SU-DHL-6 (cell line): ENCODE results near the gene RXFP2.

Experiments used
- H2AFZ ChIP-seq: fragments of 200-600 bp; sonication (generic); 2 replicates; pipeline ENCODE4 v1.6.1; 2014; ENCODE audit warnings: low read depth, mild to moderate bottlenecking, moderate library complexity, mixed read lengths, antibody characterized with exemption, low read length; ENCODE audit not compliant: severe bottlenecking
- H3F3A ChIP-seq: fragments of 200-600 bp; shearing (Covaris generic); 2 replicates; pipeline ENCODE4 v1.6.0; 2016; ENCODE audit warnings: antibody characterized with exemption, mild to moderate bottlenecking; ENCODE audit not compliant: insufficient read depth
- H3K27ac ChIP-seq: fragments of 200-600 bp; sonication (generic); 2 replicates; pipeline ENCODE4 v1.5.1; 2016; ENCODE audit warnings: low read depth, mild to moderate bottlenecking, low read length, moderate library complexity, mixed read lengths
- H3K27me3 ChIP-seq: fragments of 200-600 bp; sonication (generic), shearing (Covaris generic); 2 replicates; pipeline ENCODE4 v1.6.0; 2014; ENCODE audit warnings: mild to moderate bottlenecking, low read length
- H3K36me3 ChIP-seq: fragments of 200-600 bp; sonication (generic); 2 replicates; pipeline ENCODE4 v1.6.1; 2014; ENCODE audit warnings: mild to moderate bottlenecking, low read length, mixed read lengths
- H3K4me2 ChIP-seq: fragments of 300-600, 200-600 bp; shearing (Covaris generic), sonication (generic); 2 replicates; pipeline ENCODE4 v1.6.0; 2014; ENCODE audit warnings: low read length, low read depth, mild to moderate bottlenecking; ENCODE audit not compliant: poor library complexity, severe bottlenecking
- H3K4me3 ChIP-seq: fragments of 200-600 bp; sonication (generic); 2 replicates; pipeline ENCODE4 v1.5.1; 2014; ENCODE audit warnings: antibody characterized with exemption, low read length, mild to moderate bottlenecking, mixed read lengths; ENCODE audit not compliant: insufficient read depth, poor library complexity, severe bottlenecking
- H3K79me2 ChIP-seq: fragments of 200-600 bp; sonication (generic); 2 replicates; pipeline ENCODE4 v1.6.1; 2014; ENCODE audit warnings: mild to moderate bottlenecking, low read length, moderate library complexity; ENCODE audit not compliant: insufficient read depth
- H3K9ac ChIP-seq: fragments of 200-600 bp; sonication (generic); 2 replicates; pipeline ENCODE4 v1.7.0; 2014; ENCODE audit warnings: mild to moderate bottlenecking, low read length
- H3K9me2 ChIP-seq: fragments of 200-600 bp; sonication (generic); replicated peaks from 2 replicates; pipeline ENCODE4 v1.6.1; 2014; ENCODE audit warnings: low read length; ENCODE audit not compliant: insufficient read depth
- H3K9me3 ChIP-seq: fragments of 200-600 bp; sonication (generic); 2 replicates; pipeline ENCODE4 v1.6.1; 2014; ENCODE audit warnings: low read length, mixed read lengths; ENCODE audit not compliant: insufficient read depth
- H4K20me1 ChIP-seq: fragments of 200-600 bp; sonication (generic); 2 replicates; pipeline ENCODE4 v1.6.1; 2014; ENCODE audit warnings: low read depth, mild to moderate bottlenecking, antibody characterized with exemption, low read length, moderate library complexity, mixed read lengths
- EZH2phosphoT487 ChIP-seq: fragments of 200-600 bp; sonication (generic), shearing (Covaris generic); conservative IDR thresholded peaks from 2 replicates; pipeline ENCODE4 v1.6.1; 2018; ENCODE audit warnings: mild to moderate bottlenecking, antibody characterized with exemption, low read length, moderate library complexity, mixed read lengths
- TF ChIP-seq, protein P1 (sequence below): fragments of 200-600 bp; sonication (generic); IDR thresholded peaks from one replicate; pipeline ENCODE4 v1.5.1; 2017; ENCODE audit warnings: antibody characterized with exemption, mild to moderate bottlenecking, low read length, moderate library complexity; ENCODE audit not compliant: insufficient read depth, poor library complexity, severe bottlenecking

The RXFP2 gene

DNA sequence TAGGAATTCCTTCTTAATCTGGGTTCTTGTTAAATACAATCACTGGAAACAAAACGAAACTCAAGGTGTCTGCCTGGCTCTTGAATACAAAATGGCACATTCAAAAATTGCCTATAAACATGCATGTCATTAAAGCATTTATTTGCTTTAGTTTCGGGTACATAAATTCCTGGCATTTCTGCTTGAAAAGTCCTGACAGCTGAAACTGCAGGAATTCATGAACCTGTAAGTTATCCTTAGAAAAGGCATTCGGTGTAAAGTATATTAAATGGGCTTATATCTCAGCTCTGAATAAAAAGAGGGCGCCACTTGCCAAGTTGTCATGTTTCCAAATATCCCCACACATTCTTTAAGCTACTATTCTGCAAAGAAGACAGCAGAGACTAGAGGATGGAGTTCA is 32.9 kb downstream of the RXFP2 start:
- Histone ChIP-seq H3K36me3 (no peaks in the 10 kb centered on the region), H3F3A (no peaks in the 10 kb centered on the region), H3K9ac (no peak overlapping the region), H3K79me2 (no peaks in the 10 kb centered on the region), H3K9me3 (no peaks in the 10 kb centered on the region), H3K27me3 (no peaks in the 10 kb centered on the region), H4K20me1 (no peaks in the 10 kb centered on the region), H3K9me2 (no peaks in the 10 kb centered on the region), H3K27ac (no peak overlapping the region), H2AFZ (no peak overlapping the region), H3K4me2 (no peak overlapping the region), H3K4me3 (no peak overlapping the region)
- no peak for TF ChIP-seq EZH2phosphoT487
- TF ChIP-seq, protein P1, sequence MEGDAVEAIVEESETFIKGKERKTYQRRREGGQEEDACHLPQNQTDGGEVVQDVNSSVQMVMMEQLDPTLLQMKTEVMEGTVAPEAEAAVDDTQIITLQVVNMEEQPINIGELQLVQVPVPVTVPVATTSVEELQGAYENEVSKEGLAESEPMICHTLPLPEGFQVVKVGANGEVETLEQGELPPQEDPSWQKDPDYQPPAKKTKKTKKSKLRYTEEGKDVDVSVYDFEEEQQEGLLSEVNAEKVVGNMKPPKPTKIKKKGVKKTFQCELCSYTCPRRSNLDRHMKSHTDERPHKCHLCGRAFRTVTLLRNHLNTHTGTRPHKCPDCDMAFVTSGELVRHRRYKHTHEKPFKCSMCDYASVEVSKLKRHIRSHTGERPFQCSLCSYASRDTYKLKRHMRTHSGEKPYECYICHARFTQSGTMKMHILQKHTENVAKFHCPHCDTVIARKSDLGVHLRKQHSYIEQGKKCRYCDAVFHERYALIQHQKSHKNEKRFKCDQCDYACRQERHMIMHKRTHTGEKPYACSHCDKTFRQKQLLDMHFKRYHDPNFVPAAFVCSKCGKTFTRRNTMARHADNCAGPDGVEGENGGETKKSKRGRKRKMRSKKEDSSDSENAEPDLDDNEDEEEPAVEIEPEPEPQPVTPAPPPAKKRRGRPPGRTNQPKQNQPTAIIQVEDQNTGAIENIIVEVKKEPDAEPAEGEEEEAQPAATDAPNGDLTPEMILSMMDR: no peak

DNA sequence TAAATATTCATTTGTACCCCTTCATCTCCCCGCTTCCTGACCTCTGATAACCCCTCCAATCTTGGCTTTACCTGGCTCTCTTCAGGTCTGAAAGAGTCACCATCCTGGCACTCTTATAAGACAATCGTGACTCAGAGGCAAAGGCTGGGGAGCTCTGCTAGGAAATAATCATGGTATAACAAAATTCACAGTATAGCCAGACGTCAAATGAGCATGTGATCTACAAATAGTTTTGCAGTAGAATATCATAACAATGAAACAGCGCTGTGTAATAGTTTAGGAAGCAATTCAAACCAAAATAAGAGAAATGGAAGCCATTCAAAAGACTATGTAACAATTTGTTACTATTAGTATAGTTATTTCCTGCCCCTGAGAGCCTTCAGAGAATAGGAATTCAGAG is 34.2 kb downstream of the RXFP2 start:
- TF ChIP-seq EZH2phosphoT487: no peak
- TF ChIP-seq, protein P1: no peak
- Histone ChIP-seq H3K36me3 (no peaks in the 10 kb centered on the region), H3K9me2 (no peaks in the 10 kb centered on the region), H3F3A (no peaks in the 10 kb centered on the region), H3K9ac (no peak overlapping the region), H3K79me2 (no peaks in the 10 kb centered on the region), H4K20me1 (no peaks in the 10 kb centered on the region), H2AFZ (no peak overlapping the region), H3K27ac (no peak overlapping the region), H3K4me3 (no peak overlapping the region), H3K27me3 (no peaks in the 10 kb centered on the region), H3K4me2 (no peak overlapping the region), H3K9me3 (no peaks in the 10 kb centered on the region)

DNA sequence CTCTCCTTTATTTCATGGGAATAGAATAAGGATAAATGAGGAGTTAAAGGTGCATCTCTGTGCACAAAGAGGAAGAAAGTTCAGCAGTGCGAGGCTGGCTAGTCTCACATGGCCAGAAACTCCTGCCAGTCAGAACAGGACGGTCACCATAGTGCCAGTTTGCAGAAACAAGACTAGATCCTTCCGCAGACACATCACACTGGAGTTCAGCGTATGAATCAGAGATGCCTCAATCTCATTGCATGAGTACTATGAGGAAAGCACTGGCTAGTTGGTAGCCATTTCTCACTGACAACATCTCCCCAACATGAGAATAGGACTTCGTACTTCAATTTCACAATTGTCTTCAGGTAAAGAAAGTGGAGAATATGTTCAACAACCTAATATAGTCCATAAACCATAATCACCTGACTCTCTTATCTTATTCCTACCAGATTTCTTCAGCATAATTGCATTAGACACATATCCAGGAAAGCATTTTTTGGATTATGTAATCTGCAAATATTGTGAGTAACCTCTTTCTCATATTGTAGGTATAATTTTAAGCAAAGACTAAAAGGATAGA is 34.9 kb downstream of the RXFP2 start:
- H3K9me2 ChIP-seq: no peaks in the 10 kb centered on the region
- TF ChIP-seq EZH2phosphoT487: no peak
- TF ChIP-seq, protein P1: no peak
- H3K9me3 ChIP-seq: no peaks in the 10 kb centered on the region
- H3K79me2 ChIP-seq: no peaks in the 10 kb centered on the region
- H3K4me3 ChIP-seq: no peak overlapping the region
- no peaks in the 10 kb centered on the region for H3K27me3 ChIP-seq
- no peak overlapping the region for H2AFZ ChIP-seq
- no peak overlapping the region for H3K4me2 ChIP-seq
- H3K36me3 ChIP-seq: no peaks in the 10 kb centered on the region
- no peak overlapping the region for H3K9ac ChIP-seq
- no peaks in the 10 kb centered on the region for H4K20me1 ChIP-seq
- no peak overlapping the region for H3K27ac ChIP-seq
- no peaks in the 10 kb centered on the region for H3F3A ChIP-seq
